Keratinocyte (primary cell): ENCODE data around the gene GSTT4. TPM values are rescaled to one million over a fixed set of nuclear protein-coding genes. Genes with fewer than 3 reads are reported as not detected.
A peak's percentile ranks its signal among the peaks of the same experiment; 100 is the strongest.
"Not testable (repeated sequence)": the region's sequence is repeated elsewhere in the genome, so short reads cannot be mapped to it uniquely, and the experiment has no call there.

ENCODE experiments used
- DNase-seq: peaks from one replicate; pipeline ENCODE4 v3.0.0-alpha.2; 2011; ENCODE audit warnings: low read depth, missing footprints, low spot score
- FAIRE-seq: peaks from 2 replicates; lab custom pipeline; 2011; peaks lifted over from hg19 to GRCh38; lab: Jason Lieb, UNC
- H2AFZ ChIP-seq: 2 replicates; pipeline ENCODE4 v1.6.0; 2012; ENCODE audit warnings: low read length, control low read depth, inconsistent platforms; ENCODE audit not compliant: control insufficient read depth
- H3K27ac ChIP-seq: 2 replicates; pipeline ENCODE4 v1.5.1; 2011; ENCODE audit warnings: low read length; ENCODE audit not compliant: control insufficient read depth, insufficient read depth
- H3K27me3 ChIP-seq: 3 replicates; pipeline ENCODE4 v1.6.0; 2011; ENCODE audit warnings: low read length; ENCODE audit not compliant: control insufficient read depth, insufficient read depth; ENCODE audit errors: extremely low read depth
- H3K36me3 ChIP-seq, 2 experiments: 2 replicates in 1 of 2; 3 replicates in 1 of 2; pipeline ENCODE4 v1.5.1; 2011; ENCODE audit warnings: low read length in 2 of 2, mild to moderate bottlenecking in 1 of 2; ENCODE audit not compliant: control insufficient read depth in 2 of 2, insufficient read depth in 2 of 2; ENCODE audit errors: extremely low read depth in 1 of 2
- H3K4me1 ChIP-seq: 3 replicates; pipeline ENCODE4 v1.5.1; 2011; ENCODE audit warnings: low read length; ENCODE audit not compliant: control insufficient read depth, insufficient read depth; ENCODE audit errors: extremely low read depth
- H3K4me2 ChIP-seq: 3 replicates; pipeline ENCODE4 v1.6.0; 2011; ENCODE audit warnings: low read depth, low read length; ENCODE audit not compliant: control insufficient read depth, insufficient read depth; ENCODE audit errors: extremely low read depth
- H3K4me3 ChIP-seq, 3 experiments: fragments of 200-600 bp in 1 of 3; sonication (generic) in 1 of 3; 2 replicates in 2 of 3; 3 replicates in 1 of 3; pipeline ENCODE4 v1.5.1; 2011 to 2016; ENCODE audit warnings: low read length in 3 of 3, mild to moderate bottlenecking in 3 of 3, control low read depth in 2 of 3, inconsistent platforms in 1 of 3, low read depth in 1 of 3, mixed read lengths in 1 of 3, mixed run types in 1 of 3, moderate library complexity in 1 of 3; ENCODE audit not compliant: control insufficient read depth in 2 of 3, insufficient read depth in 2 of 3; ENCODE audit errors: extremely low read depth in 1 of 3
- H3K79me2 ChIP-seq: 2 replicates; pipeline ENCODE4 v1.6.0; 2012; ENCODE audit warnings: low read length; ENCODE audit not compliant: control insufficient read depth, insufficient read depth
- H3K9ac ChIP-seq: 3 replicates; pipeline ENCODE4 v1.6.0; 2011; ENCODE audit warnings: low read length; ENCODE audit not compliant: control insufficient read depth, insufficient read depth; ENCODE audit errors: extremely low read depth
- H3K9me1 ChIP-seq: 3 replicates; pipeline ENCODE4 v1.6.0; 2011; ENCODE audit warnings: low read length; ENCODE audit not compliant: control insufficient read depth, insufficient read depth; ENCODE audit errors: extremely low read depth
- H3K9me3 ChIP-seq: 2 replicates; pipeline ENCODE4 v1.5.1; 2012; ENCODE audit warnings: low read depth, low read length; ENCODE audit not compliant: control insufficient read depth
- H4K20me1 ChIP-seq: 3 replicates; pipeline ENCODE4 v1.6.0; 2011; ENCODE audit warnings: low read length; ENCODE audit not compliant: control insufficient read depth, insufficient read depth; ENCODE audit errors: extremely low read depth
- CTCF ChIP-seq, 3 experiments: IDR thresholded peaks in 1 of 3; conservative IDR thresholded peaks in 1 of 3; optimal IDR thresholded peaks in 1 of 3; 2 replicates in 2 of 3; 3 replicates in 1 of 3; pipeline versions ENCODE3 to v1.5.1; 2011; ENCODE audit warnings: low read length in 3 of 3, mild to moderate bottlenecking in 3 of 3, moderate library complexity in 2 of 3, control low read depth in 1 of 3, inconsistent platforms in 1 of 3; ENCODE audit not compliant: insufficient read depth in 2 of 3; ENCODE audit errors: extremely low read depth in 1 of 3
- EZH2 ChIP-seq: IDR thresholded peaks from one replicate; pipeline ENCODE4 v1.6.1; 2012; ENCODE audit warnings: inconsistent platforms, mild to moderate bottlenecking, low read length, moderate library complexity
- dilution Hi-C: fragments of 300-500 bp; cut with MboI; formaldehyde crosslinking; loops from one replicate; pipeline ENCODE4 v1.7.0; 2020; ENCODE audit warnings: low sequenced_read_pairs; ENCODE audit not compliant: extremely low pct_ligation_motif_present
- polyA plus RNA-seq, 5 experiments: library from polyadenylated mRNA; depleted of rRNA in 3 of 5; stranded (reverse) in 3 of 5; stranded (forward) in 1 of 5; unstranded in 1 of 5; fragments of >200 nt; gene quantifications; 1 replicate in 1 of 5; 2 replicates in 3 of 5; 3 replicates in 1 of 5; pipeline versions ENCODE4 v1.2.1 to v1.2.3, GENCODE V29; 2011 to 2012; ENCODE audit warnings: missing spikeins in 2 of 5, low read depth in 1 of 5, low replicate concordance in 1 of 5

The GSTT4 gene
- polyA plus RNA-seq, 1 donor (not counting 4 experiments of a cell fraction or from before 2014, with no cell fraction given) = not detected

GRCh38 chr22:24001314-24001713 is 3.9 kb downstream of the GSTT4 start:
- dilution Hi-C loops = no loop called here
- FAIRE-seq (no peak), DNase-seq (no peak)
- H3K27ac ChIP-seq = no peak overlapping the region
- no peak overlapping the region for H2AFZ ChIP-seq
- H3K36me3 ChIP-seq = no peaks in the 10 kb centered on the region
- H4K20me1 ChIP-seq = no peaks in the 10 kb centered on the region
- H3K9me3 ChIP-seq = no peaks in the 10 kb centered on the region
- H3K79me2 ChIP-seq = no peaks in the 10 kb centered on the region
- H3K9ac ChIP-seq = no peak overlapping the region
- H3K4me1 ChIP-seq = no peaks in the 10 kb centered on the region
- H3K9me1 ChIP-seq = no peaks in the 10 kb centered on the region
- H3K27me3 ChIP-seq = no peaks in the 10 kb centered on the region
- H3K4me2 ChIP-seq = no peak overlapping the region
- H3K4me3 ChIP-seq = no peak overlapping the region
- TF ChIP-seq CTCF (optimal IDR thresholded peaks at IDR 0.05 in 1 of 3, IDR thresholded peaks at IDR 0.05 in 1 of 3, conservative IDR thresholded peaks at IDR 0.05 in 1 of 3; ENCODE audit: extremely low read depth in 1 of 3, insufficient read depth in 2 of 3, low read length in 3 of 3) (no peak), EZH2 (no peak)

GRCh38 chr22:23999779-24000178 is 5.5 kb downstream of the GSTT4 start:
- not testable (repeated sequence) for H3K9me1 ChIP-seq, H3K9ac ChIP-seq

GRCh38 chr22:23997092-23997491 is 8.2 kb downstream of the GSTT4 start:
- no peaks in the 10 kb centered on the region for H3K27me3 ChIP-seq
- no peaks in the 10 kb centered on the region for H3K36me3 ChIP-seq
- dilution Hi-C loops = no loop called here
- H3K27ac ChIP-seq = no peak overlapping the region
- H3K79me2 ChIP-seq = no peaks in the 10 kb centered on the region
- FAIRE-seq (no peak), DNase-seq (no peak)
- H3K4me1 ChIP-seq = no peaks in the 10 kb centered on the region
- H3K9ac ChIP-seq = no peak overlapping the region
- no peak overlapping the region for H3K4me3 ChIP-seq
- no peaks in the 10 kb centered on the region for H4K20me1 ChIP-seq
- H2AFZ ChIP-seq = no peak overlapping the region
- TF ChIP-seq EZH2 = no peak
- no peak for TF ChIP-seq CTCF (optimal IDR thresholded peaks at IDR 0.05 in 1 of 3, IDR thresholded peaks at IDR 0.05 in 1 of 3, conservative IDR thresholded peaks at IDR 0.05 in 1 of 3; ENCODE audit: extremely low read depth in 1 of 3, insufficient read depth in 2 of 3, low read length in 3 of 3)
- no peaks in the 10 kb centered on the region for H3K9me1 ChIP-seq
- no peak overlapping the region for H3K4me2 ChIP-seq
- H3K9me3 ChIP-seq = no peaks in the 10 kb centered on the region

More at GRCh38 chr22:23999779-24000178, 5.5 kb downstream of the GSTT4 start:
- DNase-seq, H3K4me1 ChIP-seq, H3K27ac ChIP-seq, dilution Hi-C loops, H3K9me3 ChIP-seq, H3K36me3 ChIP-seq, H3K4me3 ChIP-seq, H4K20me1 ChIP-seq, FAIRE-seq, H3K4me2 ChIP-seq, H3K27me3 ChIP-seq, H2AFZ ChIP-seq, H3K79me2 ChIP-seq: not testable (repeated sequence)

- H3K4me2 ChIP-seq, H3K9me1 ChIP-seq, H4K20me1 ChIP-seq, DNase-seq, H2AFZ ChIP-seq, H3K36me3 ChIP-seq, H3K4me3 ChIP-seq, H3K27me3 ChIP-seq, H3K9me3 ChIP-seq, H3K9ac ChIP-seq, H3K4me1 ChIP-seq, H3K27ac ChIP-seq, dilution Hi-C loops, H3K79me2 ChIP-seq: not testable (repeated sequence)
- peak; percentile 53 for FAIRE-seq
Observed at GRCh38 chr22:23993581-23994177, 11.6 kb downstream of the GSTT4 start.
